Kidney epithelial cell (primary cell): Measurements from ENCODE around the gene RIPOR3. TPM values are rescaled to one million over a fixed set of nuclear protein-coding genes. Genes with fewer than 3 reads are reported as not detected.
A peak's percentile ranks its signal among the peaks of the same experiment; 100 is the strongest.
"Not testable (repeated sequence)": the region's sequence is repeated elsewhere in the genome, so short reads cannot be mapped to it uniquely, and the experiment has no call there.

Experiments used
- DNase-seq: peaks from one replicate; pipeline ENCODE4 v3.0.0-alpha.2; 2010; ENCODE audit warnings: low read depth
- H3K27me3 ChIP-seq: 2 replicates; pipeline ENCODE4 v1.6.0; 2011; ENCODE audit warnings: low read length; ENCODE audit not compliant: control insufficient read depth, insufficient read depth
- H3K36me3 ChIP-seq: 2 replicates; pipeline ENCODE4 v1.5.1; 2011; ENCODE audit warnings: low read length; ENCODE audit not compliant: control insufficient read depth, insufficient read depth
- H3K4me3 ChIP-seq: 2 replicates; pipeline ENCODE4 v1.5.1; 2011; ENCODE audit warnings: low read depth, mild to moderate bottlenecking, control low read depth, low read length
- CTCF ChIP-seq: IDR thresholded peaks from 2 replicates; pipeline ENCODE4 v1.5.1; 2011; ENCODE audit warnings: mild to moderate bottlenecking, moderate library complexity, low read length, control low read depth, inconsistent platforms; ENCODE audit not compliant: insufficient read depth, poor library complexity, severe bottlenecking
- total RNA-seq: library from RNA; depleted of rRNA; stranded (reverse); fragments of >200 nt; gene quantifications from 2 replicates; pipeline ENCODE4 v1.2.3, GENCODE V29; 2015

Gene RIPOR3
- total RNA-seq, 1 donor from 2014 or later: 0.08 TPM

- no peak overlapping the region for H3K4me3 ChIP-seq
- no peak for TF ChIP-seq CTCF
- no peaks in the 10 kb centered on the region for H3K36me3 ChIP-seq
- no peaks in the 10 kb centered on the region for H3K27me3 ChIP-seq
- DNase-seq: no peak
Observed at GRCh38 chr20:50673146-50673465, 18.2 kb downstream of the RIPOR3 start.

- no peak for TF ChIP-seq CTCF
Observed at GRCh38 chr20:50672400-50673145, 18.8 kb downstream of the RIPOR3 start.

GRCh38 chr20:50671626-50672025 is 19.7 kb downstream of the RIPOR3 start:
- DNase-seq: no peak
- H3K27me3 ChIP-seq: no peaks in the 10 kb centered on the region
- TF ChIP-seq CTCF: no peak
- H3K4me3 ChIP-seq: no peak overlapping the region
- H3K36me3 ChIP-seq: no peaks in the 10 kb centered on the region

More at GRCh38 chr20:50672400-50673145, 18.8 kb downstream of the RIPOR3 start:
- DNase-seq: no peak
- Histone ChIP-seq H3K4me3 (no peak overlapping the region), H3K36me3 (no peaks in the 10 kb centered on the region), H3K27me3 (no peaks in the 10 kb centered on the region)

- not testable (repeated sequence) for DNase-seq, H3K27me3 ChIP-seq, H3K36me3 ChIP-seq, H3K4me3 ChIP-seq
Observed at GRCh38 chr20:50671010-50671409, 20.3 kb downstream of the RIPOR3 start.

- Histone ChIP-seq H3K4me3 (no peak overlapping the region), H3K27me3 (no peaks in the 10 kb centered on the region), H3K36me3 (no peaks in the 10 kb centered on the region)
- peak; percentile 65 for DNase-seq
- TF ChIP-seq CTCF: no peak
Observed at GRCh38 chr20:50670126-50670862, 21.0 kb downstream of the RIPOR3 start.

- no peak overlapping the region for H3K4me3 ChIP-seq
- no peak for TF ChIP-seq CTCF
- no peaks in the 10 kb centered on the region for H3K27me3 ChIP-seq
- H3K36me3 ChIP-seq: no peaks in the 10 kb centered on the region
- no peak for DNase-seq
Observed at GRCh38 chr20:50668798-50669197, 22.5 kb downstream of the RIPOR3 start.
